OCI-LY3 (cell line): Measurements from ENCODE around the gene FKBP10.

Experiments
- CTCF ChIP-seq: fragments of 200-600, 300-600 bp; sonication (generic); IDR thresholded peaks from 2 replicates; pipeline ENCODE4 v1.5.1; 2014; ENCODE audit warnings: antibody characterized with exemption, low read length, low read depth
- EZH2phosphoT487 ChIP-seq: fragments of 200-600 bp; shearing (Covaris generic); IDR thresholded peaks from 2 replicates; pipeline ENCODE4 v1.6.1; 2018; ENCODE audit warnings: antibody characterized with exemption, mixed run types, low read depth

- TF ChIP-seq CTCF (no peak), EZH2phosphoT487 (no peak)
Measured at GRCh38 chr17:41836550-41837196, 23.9 kb downstream of the FKBP10 start.
